ENCODE results near the gene PNMA1.

The PNMA1 gene, protein sequence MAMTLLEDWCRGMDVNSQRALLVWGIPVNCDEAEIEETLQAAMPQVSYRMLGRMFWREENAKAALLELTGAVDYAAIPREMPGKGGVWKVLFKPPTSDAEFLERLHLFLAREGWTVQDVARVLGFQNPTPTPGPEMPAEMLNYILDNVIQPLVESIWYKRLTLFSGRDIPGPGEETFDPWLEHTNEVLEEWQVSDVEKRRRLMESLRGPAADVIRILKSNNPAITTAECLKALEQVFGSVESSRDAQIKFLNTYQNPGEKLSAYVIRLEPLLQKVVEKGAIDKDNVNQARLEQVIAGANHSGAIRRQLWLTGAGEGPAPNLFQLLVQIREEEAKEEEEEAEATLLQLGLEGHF

DNA sequence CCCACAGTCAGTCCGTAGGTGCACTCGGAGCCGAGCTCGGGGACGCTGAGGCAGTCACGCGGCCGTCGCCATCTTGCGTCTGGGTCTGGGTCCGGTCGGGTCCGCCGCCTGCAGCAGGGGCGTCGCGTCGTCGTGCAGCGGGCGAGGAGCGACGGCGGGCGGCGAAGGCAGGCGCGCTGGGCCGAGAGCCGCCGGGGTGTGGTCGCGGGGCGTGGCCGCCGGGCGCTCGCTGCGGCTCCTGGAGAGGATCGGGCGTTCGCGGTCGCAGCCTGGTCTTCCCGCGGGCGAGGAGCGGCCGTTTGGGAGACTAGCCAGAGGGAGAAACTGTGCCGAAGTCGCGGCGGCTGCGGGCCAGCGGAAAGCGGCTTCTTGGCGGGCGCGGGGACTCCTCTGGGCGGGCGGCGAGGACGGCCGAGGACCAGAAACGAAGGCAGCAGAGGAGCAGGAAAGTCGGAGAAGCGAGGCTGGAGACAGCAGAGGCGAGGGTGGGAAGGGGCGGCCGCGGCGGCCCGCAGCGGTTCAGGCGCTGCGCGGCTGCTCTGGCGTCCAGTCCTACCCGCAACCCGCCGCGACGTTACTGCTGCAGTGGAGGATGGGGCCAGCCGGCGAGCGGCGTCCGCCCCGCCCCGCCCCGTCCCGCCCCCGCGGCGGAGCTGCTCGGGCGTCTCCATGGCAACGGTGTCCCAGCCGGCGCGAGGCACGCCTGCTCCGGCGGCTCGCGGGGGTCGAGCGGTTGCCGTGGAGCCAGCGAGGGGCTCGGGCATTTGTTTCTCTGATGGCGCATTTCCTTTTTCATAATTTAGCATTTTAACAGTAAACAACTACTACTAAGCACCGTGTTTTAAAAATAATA lies at the start of gene PNMA1:
Gene PNMA1, minus strand, starts transcription at position 582 of the 853 bp plus-strand sequence. CDS start 745 bp downstream, outside the sequence.
- peak; percentile 85 for DNase-seq

DNA sequence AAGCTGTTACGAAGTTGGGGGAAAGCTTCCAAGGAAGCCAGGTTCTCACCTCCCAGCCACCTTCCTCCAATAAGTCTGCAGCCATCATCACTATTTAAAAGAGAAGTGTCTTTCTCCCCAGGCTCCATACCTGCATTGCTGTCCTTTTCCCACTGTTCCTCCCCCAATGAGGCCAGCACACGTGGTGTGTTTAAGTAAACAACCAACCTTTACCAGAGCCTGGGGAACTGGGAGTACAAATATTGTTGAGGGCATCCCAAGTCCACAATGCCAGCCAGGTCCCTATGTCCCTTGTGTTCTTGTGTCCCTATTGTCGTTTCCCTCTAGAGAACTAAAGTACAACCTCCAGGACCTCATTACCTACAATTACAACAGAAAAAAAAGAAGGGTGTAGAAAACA lies 49.2 kb upstream of the PNMA1 start:
- no peak for DNase-seq

DNA sequence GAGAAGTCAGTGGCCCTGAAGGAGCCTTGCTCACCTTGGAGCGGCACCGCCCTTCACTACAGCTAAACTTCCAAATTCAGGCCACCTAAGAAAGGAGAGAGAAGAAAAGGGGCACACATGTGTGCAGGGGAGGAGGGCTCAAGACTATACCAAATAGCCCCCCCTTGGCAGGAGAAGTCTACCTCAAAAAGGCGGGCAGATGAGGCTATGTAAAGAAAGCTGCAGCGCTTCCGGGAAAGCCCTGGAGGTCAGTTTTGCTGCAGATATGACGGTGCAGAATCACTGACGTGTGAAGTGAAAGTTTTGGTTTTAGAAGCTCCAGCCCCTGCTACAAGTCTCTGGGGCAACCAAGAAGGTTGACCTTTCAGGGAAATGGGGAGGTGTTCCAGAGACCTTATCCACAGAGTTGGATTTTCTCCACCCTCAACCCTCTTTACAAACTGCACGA lies 48.2 kb upstream of the PNMA1 start:
- peak; percentile 50 for DNase-seq

DNA sequence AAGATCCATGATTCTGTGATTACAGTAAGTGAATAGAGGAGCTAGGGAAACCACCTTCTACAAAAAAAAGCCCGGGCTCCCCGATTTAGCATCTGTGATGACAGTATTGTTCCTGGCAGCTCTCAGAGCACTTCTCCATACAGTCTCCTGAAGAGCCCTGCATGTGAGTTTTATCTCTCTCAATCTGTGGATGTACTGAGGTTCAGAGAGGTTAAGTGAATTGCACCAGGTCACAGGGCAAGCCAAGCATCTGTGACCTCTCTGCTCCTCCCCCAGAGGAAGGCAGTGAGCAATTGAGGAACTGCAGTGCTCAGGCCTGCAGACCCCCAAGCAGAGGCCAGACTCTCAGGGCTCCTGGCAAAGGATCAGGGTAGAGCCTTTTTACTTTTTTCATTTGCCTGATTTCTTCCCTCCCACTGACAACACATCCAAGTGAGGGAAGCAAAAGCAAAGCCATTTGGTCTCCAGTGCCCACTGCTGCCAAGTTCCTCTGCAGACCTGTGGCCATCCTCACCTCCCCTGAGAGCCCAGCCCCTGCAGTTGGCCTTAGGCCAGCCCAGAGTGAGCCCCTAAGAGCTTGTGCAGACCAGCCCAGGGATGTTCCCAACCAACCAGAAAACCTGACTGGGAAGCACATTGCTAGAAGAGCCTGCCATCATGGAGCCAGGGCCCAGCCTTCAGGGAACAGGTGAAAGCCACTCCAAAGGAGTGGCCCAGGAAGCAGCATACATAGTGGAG lies 47.6 kb upstream of the PNMA1 start:
- DNase-seq: peak; percentile 50

DNA sequence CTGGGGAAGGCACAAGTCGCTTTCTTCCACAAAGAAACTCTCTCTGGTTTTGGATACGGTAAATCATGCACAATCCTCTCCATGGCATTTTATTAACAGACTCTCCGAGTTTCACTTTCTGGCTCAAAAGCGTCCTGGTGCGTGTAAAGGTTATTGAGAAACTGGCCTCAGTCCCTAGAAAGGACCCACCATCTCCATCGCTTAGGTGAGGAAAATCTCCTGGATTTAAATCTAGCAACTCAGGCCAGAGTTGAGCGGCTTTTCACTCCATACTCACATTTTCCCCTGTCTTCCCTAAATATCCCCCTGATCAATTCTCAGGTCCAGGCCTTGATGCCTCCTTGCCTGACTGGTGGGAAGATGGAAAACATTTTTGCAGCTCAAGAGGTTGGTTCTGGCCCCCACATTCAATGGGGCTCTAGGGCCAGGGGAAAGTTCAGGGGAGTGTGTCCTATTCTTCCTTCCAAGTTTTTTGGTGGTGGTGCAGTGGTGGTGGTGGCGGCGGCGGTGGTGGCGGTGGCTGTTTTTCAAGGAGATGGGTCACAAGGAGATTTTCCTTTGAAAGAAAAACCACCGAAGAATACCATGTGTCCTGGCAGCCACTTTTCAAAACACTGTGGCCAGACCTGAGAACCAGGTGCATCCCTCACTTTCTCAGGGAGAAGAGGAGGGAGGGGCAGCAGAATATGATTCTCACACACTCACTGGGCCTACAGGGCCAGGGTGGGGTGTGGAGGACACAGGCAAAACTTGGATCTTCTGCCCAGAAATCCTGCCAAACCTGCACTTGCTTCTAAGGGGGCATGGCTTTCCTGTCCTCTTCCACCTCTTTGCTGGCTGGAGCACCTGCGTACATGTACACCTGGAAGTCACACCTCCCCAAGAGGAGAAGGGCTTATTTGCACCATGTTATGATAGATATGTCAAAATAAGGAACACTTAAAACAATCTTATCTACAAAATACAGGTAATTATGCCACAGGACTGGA lies 46.7 kb upstream of the PNMA1 start:
- no peak for DNase-seq

DNA sequence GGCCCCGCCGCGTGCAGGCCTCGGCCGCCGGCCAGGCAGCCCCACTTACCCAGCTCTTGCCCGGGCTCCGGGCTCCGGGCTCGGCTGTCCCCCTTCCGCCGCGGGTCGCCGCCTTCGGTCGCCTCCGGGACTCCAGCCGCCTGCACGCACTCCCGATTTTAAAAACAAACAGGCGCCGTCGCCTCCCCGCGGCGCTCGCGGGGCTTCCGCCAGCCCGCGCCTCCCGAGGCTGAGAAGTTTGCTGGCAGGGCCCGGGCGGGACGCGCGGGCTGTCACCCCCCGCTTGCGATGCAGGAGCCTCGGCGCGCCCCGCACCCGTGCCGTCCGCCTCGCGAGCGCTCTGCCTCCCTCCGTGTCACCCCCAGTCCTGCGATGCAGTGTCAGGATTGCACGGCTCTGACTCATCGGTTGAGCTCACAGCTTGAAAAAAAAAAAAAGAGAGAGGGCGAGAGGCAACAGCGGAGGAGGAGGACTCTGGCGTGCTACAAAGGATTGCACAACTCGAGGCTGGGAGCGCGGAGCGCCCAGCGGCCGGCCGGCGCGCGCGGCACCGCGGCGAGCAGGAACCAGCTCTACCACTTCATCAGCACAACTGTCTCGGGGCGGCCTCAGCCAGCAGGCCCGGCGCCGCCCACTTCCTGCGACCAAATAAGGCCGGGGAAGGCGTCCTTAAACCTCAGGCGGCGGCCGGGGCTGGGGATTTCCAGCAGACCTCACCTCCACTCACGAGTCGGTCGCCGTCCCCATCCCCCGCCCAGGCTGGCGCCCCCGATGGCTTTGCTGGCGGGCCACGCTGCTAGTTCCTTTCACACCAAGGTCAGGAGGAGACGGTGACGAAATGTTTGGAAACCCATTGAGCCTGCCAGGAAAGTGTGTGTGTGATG lies 45.8 kb upstream of the PNMA1 start:
- DNase-seq: peak; percentile 97

DNA sequence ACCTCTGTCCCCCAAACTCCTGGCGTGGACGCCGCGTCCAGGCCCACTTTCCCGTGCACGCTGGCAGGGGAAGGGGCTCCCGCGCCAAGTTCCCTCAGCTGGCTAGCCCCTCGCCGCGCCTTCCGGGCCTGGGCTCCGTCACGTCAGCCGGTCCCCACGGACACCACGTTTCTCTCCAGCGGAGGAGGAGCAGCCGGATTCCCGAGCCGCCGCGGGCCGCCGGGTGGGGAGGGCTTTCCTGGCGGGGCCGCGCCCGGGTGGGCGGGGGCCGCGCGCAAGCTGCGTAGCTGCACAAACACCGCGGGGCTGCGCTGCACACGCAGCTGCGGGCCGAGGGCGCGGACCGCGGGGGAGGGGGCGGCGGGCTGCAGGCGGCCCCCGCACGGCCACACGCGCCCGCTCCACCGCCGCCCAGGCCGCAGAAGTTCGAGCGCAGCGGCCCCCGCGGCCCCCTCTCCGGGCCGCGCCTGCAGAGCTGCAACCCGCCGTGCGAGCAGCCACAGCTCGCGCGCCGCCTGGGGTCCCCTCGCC lies 45.1 kb upstream of the PNMA1 start:
- peak; percentile 54 for DNase-seq

DNA sequence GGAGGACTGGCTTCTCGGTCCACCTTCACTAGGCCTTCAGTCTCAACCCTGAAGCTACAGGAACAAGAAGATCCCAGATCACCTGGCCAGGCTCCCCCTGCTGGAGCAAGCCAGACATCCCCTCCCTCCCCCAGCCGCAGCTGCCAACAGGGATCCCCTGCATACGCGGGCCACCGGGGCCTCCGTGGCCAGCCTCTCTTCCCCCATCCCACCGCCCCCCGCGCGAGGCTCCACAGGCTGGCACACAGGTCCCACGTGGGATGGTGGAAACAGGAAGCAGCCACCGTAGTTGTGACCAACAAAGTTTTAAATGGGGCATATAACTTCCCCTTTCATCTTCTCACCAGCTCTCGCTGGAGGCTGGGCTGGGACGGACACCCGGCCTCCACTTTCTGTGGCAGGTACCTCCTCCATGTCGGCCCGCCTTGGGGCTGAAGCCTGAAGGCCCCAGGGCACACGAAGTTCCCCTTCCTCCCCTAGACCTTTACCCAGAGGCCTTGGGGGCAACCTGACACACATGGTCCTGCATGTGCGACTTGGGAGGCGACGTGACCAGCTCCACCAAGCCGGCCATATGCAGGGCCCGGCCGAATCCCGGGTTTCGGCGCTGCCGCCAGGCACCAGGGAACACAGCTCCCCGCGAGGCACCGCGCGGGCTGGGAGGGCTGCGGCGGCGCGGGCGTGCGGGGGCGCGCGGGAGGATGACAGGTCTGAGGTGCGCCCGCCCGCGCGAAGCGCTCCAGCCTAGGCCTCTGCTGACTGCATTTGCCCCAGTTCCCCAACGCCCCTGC lies 44.4 kb upstream of the PNMA1 start:
- DNase-seq: peak; percentile 77

DNA sequence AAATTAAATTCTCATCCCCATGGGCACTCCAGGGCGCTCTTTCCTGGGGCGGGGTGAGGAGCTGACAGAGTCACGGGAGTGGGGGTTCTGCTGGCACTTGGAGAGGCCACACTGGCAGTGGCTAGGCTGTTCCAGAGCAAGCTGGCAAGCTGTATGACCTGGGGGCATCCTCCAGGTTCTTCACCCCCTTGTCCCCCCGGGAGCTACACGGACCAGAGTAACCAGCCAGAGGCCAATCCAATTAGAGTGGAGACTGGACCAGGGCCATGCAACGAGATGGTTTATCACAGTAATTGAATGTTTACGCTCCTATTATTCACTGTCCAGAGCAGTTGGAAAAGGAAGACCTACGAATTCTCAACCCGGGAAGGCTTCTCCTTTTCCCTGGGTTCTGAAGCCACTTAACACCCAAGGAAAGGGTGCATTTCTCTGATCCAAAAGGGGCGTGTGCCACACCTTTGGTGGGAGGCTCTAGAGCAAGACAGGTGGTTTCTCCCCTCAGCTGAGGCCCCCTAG lies 43.8 kb upstream of the PNMA1 start:
- no peak for DNase-seq

DNA sequence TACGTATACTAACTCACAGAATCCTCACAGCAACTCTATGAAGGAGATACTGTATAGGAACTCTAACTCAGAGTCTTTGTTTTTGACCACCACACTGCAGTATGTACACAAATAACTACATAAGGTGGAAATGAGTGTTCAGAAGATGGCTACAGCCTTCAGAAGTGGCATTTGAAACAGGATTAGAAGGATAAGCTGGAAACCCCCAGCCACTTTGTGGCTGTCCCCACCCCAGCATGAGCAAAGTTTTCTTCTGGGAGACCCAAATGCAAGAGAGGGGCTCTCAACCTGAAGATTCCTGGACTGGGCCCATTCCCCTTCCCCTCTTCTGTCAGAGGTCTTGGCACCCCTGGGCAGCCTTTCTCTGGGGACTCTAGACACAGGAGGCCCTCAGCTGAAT lies 43.2 kb upstream of the PNMA1 start:
- no peak for DNase-seq

DNA sequence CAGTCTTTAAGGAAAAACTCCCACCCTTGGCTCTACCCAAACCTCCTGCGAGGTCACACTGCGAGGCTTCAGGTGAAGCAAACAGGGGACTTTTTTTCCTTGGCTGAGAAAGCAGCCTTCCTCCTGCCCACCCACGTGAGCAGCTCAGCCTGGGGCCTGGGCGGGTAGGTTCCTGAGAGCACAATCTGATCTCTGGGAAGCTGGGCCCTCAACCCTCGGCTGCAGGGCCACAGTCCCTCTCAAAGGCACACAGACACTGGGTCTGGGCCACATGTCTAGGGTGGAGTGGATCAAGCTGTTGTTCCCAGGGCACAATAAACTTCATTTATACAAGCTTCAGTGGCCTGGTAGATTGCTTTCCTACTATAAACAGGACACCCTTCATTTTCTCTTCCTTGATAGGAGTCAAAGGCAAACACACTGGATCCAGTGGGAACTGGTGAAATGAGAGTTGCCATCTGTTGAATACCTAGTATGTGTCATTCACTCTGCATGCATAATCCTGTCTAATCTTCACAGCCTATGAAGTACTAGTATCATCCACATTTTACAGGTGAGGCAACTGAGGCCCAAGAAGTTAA lies 41.3 kb upstream of the PNMA1 start:
- peak; percentile 27 for DNase-seq

DNA sequence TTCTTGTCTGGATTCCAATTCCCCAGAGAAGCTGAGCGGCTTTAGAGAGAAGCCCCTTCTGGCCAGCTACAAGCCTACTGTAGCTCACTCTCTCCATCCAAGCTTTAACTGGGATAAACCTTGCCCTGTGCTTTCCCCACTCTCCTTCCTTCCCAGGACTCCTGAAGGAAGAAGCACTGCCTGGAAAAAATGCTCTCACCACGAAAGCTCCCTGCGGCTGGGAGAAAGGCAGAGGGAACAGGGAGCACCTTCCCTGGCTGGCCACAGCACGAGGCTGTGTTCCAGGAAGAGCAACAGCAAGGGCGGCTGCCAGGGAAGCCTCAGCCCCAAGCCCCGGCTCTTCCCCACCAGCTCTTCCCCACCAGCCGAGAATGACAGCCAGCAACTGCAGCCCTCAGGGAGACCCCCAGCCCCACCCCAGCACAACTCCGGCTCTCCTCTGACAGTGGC lies 40.8 kb upstream of the PNMA1 start:
- DNase-seq: no peak

DNA sequence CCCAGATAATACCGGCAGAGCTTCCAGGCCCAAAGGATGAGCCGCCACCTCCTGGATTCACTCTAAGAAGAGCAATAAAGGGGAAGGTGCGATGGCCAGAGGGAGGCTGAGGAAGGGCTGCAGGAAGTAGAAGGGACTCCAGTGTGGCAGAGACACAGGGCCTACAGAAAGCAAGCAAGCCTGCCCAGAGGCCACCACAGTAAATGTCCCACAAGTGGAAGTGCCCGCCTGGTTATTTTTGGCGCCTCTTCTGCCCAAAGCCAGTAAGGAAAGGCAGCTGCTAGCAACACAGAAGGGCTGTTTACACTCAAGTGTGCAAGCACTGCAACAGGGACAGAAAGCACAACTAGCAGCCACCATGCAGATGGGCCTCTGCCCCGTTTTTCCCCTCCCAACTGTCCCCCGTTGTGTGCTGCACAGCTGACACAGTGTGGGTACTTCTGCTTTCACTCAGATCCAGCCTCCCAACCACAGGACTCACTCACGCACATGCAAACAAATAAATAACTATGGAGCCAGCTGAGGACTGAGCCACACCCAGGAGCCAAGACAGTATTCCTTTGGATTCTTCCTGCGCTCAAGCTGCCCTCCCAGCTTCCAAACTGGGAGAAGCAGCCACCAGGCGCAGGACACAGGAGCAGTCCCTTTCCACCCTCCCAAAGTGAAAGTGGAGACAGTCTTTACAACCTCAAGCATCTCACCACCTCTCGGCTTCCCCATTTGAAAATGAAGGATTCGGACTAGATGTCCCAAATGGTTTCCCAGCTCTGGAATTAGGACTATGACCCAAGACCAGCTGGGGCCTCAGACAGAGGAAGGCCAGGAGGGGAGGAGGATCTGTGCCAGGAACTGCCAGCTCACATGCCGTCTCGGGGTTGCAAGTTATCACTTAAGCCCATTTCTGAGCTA lies 40.0 kb upstream of the PNMA1 start:
- DNase-seq: peak; percentile 66

DNA sequence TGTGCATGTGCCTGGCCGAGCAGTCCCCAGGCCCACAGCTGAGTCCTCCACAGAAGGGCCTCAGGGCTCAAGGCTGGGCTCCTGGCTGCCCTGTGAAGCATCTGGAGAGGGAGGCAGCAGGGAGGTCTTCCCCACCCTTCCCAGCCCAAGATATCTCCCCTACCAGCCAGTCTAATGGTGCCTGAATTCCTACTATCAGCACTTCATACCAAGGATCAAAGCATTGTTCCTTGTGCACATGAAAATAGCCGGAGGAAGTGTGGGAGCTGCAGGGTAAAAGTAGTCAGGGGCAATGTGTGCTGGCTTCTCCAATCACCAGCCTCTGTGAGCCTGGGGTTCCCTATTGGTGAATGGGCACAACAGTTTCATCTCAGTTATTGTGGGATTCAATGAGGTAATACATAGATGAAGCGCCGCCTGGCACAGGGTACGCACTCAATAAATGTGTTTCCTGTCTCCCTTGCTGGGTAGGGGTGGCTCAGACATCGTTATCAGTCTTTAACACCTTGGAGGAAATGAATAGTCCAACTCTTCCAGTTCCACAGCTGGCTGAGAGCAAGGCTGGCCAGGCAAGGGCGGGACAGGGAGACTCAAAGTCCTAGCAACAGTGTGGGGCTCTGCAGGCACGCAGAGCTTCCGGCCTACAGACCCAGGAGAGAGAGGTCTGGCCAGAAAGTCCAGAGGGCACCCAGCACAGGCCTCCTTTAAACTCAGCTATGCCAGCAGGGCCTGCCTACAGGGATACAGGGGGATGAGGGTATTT lies 39.1 kb upstream of the PNMA1 start:
- DNase-seq: peak; percentile 30

DNA sequence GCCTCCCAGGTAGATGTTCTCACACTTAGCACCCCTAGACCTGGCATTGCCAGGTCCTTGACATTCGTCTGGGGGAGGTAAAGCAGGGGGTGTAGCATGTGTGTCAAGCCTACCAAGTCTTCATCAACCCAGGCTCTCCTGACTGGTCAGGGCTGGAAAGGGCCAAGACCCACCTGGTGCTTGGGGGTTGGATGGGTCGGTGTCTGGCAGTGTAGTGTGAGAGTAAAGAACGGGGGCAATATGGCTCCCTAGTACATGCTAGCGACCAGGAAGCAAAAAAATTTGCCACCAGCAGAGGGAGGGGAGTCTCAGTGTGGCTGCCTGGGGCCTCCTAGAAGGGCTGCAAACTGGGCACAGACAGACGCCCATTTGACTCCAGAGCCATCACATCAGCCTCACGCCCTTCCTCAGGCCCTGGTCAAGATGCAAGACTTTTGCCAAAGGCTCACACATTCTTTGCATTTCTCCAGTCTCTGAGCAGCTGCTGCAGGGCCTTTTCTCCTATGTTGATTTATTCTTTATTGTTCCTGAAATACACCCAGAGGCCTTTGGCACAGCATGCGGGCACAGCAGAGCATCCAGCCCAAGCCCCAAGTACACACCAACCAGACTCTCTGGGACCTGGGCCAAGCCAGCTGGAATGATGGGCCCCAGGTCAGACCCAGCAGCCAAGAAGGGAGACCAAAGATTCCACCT lies 38.3 kb upstream of the PNMA1 start:
- peak; percentile 45 for DNase-seq

DNA sequence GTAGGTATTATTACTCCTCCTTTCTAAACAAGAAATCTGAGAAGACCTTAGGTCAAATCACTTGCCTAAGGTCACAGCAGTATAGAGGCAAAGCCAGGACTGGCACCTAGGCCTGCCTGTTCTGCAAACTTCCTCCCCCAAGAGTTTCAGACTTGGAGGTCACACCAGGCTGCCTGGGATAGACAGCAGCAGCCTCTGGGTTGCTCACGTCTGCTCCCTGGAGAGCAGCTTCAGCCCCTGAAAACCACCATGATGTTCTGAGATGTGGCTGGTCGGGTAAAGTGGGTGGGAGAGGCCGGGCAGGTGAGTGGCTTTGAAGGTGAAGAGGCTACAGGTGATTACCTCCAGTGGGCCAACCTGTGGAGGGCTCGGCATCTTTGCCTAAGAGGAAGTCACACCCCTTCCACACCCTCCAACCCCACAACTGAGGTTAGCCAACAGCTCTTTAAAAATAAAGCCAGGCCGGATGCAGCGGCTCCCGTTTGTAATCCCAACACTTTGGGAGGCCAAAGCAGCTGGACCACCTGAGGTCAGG lies 37.0 kb upstream of the PNMA1 start:
- DNase-seq: no peak

All from stimulated activated CD4-positive, alpha-beta T cell treated with anti-CD3 and anti-CD28 coated beads, Interleukin-4, amount 100 ng/mL, for 24 hours (primary cell).